ELF-1 (cell line): Measurements from ENCODE around the gene AVEN.
"Not testable (repeated sequence)": the region's sequence is repeated elsewhere in the genome, so short reads cannot be mapped to it uniquely, and the experiment has no call there.

ENCODE experiments used
- DNase-seq: peaks from one replicate; pipeline ENCODE4 v3.0.0-alpha.2; 2016; ENCODE audit warnings: low read depth, low spot score

The AVEN gene

DNA sequence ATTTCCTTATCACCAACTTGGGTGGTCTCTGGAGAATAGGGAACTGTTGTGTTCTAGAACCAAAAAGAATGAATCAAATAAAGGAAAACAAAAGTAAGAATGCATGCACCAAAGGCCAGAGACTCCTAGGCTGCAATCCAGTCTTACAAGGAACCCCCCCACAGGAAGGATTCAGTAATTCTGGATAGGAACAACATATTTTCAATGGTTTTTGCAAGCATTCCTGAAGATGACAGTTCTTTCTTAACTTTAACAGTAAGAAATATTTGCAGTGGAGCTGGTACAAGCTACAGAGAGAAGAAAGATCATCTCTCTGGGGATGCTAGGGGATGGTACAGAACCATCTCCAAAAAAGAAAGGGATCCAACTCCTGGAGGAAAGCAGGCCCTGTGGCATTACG, 186.9 kb downstream of the AVEN start:
- DNase-seq: no peak

GRCh38 chr15:33851079-33851478, 187.9 kb downstream of the AVEN start:
- DNase-seq: no peak

GRCh38 chr15:33848011-33848410, 191.0 kb downstream of the AVEN start:
- DNase-seq: no peak

DNA sequence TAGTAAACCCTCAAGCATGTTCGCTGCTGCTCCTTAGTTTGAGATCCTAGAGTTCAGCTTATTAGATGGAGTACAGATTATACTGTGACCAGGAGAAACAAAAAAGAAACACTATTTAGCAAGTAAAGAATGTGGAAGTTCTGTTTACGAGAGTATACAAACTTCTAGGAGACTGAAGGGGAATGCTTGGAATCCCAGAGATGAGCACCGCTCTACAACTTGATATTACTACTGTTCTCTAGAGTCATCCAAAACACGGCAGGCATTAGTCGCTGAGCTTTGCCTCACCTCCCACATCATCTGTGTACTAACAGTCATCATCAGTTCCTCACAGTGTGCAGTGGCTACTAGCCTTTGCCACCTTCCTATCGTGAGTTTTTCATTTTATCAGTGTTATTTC, 192.1 kb downstream of the AVEN start:
- peak; percentile 13 for DNase-seq

DNA sequence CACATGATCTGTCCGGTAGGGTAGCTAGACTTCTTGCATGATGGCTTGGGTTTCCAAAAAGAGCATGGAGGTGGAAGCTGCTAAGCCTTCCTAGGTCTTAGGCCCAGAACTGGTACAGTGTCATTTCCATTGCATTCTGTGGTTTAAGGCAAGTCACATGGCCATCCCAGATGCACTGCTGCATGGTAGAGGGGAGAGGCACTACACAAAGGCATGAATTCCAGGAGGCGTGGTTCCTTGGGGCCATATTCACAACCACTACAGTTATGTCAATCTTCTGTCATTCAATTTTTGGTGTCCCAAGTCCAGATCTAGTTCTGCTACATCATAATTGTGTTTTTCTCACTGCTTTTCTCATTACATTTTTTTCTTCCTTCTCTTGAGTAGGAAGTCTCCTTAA, 192.9 kb downstream of the AVEN start:
- DNase-seq: peak; percentile 53

- no peak for DNase-seq
Observed at GRCh38 chr15:33844597-33844996, 194.4 kb downstream of the AVEN start.

GRCh38 chr15:33844186-33844585, 194.8 kb downstream of the AVEN start:
- no peak for DNase-seq

- no peak for DNase-seq
Observed at GRCh38 chr15:33840615-33841014, 198.4 kb downstream of the AVEN start.

DNA sequence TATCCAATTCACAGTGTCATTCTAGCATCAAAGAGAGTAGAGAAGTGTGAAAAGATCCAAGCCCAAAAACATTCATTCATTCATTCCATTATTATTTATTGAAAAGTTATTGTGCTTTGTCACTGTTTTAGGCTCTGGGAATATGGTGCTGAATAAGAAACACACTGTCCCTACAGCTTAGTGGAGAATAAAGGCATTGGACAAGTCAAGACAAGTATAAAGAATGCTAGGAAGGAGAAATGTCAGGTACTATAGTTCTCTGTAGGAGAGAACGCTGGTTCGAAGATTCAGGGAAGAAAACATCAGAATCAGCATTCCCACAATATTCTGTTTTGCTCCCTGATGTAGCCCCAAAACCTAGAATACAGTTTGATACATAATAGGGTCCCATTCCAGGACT, 199.5 kb downstream of the AVEN start:
- DNase-seq: no peak

DNA sequence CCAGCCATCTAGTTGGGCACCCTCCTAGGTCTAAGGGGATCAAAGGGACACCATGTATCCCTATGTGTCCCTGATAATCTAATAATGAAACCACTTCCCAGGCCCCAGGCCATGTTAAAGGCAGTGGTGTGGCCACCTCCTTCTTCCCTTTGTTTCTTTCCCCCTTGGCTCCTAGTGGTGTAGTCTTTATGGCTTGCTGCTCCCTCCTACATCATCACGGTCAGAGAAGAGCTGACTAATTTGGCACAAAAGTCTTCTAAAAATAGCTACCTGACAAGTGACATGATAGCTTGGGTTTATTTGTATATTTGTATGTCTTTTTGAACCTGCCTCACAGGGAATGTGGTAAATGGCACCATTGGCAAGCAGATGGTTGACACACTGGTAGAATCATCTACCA, 201.7 kb downstream of the AVEN start:
- DNase-seq: no peak

DNA sequence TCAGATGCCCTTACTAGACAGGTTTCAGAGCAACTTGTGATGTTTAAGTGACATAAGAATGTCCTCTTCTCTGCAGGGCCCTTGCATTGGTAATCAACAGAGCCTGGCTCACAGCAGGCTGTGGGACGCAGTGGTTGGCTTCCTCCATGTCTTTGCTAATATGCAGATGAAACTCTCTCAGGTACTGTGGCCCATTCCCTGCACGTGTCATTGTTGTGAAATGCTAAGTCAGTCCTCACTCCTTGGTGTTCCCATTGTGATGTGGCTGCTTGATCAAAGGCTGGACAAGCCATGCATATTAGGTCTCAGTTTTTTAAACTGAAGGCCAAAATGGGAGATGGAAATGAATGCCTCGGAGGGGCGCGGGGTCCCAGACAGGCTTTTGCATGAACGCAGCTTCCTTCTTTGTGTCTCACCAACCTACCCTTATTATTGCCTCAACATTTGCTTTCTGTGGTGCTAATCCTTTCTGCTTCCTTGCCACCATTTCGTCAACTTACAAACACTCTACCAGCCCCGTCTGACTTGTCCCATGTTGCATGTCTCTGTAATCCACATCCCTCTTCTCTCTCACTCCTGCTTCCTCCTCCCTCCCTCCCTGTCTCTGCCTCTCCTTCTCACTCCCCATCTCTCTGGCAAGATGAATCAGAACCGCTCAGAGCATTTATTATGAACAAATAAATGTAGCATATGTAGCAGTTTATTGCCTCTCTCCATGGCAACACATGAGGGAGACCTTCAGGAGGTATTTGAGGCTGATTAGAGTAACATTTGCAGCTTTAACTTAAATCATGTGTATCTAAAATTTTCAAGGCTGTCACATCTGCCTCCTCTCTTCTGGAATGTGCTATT, 203.9 kb downstream of the AVEN start:
- peak; percentile 73 for DNase-seq

- no peak for DNase-seq
Observed at GRCh38 chr15:33831646-33832045, 207.4 kb downstream of the AVEN start.

DNA sequence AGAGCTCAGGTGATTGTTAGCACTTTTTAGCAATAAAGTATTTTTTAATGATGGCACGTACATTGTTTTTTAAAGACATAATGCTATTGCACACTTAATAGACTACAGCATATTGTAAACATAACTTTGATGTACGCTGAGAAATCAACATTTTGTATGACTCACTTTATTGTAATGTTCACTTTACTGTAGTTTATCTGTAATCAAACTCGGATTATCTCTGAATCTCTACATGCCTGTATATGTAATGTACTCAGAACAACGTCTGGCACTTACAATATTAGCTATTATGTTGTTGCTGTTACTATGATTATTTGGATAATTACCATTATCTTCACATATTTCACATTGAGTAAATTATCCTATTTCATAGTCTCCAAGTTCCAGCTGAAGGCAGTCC, 208.7 kb downstream of the AVEN start:
- DNase-seq: no peak

DNA sequence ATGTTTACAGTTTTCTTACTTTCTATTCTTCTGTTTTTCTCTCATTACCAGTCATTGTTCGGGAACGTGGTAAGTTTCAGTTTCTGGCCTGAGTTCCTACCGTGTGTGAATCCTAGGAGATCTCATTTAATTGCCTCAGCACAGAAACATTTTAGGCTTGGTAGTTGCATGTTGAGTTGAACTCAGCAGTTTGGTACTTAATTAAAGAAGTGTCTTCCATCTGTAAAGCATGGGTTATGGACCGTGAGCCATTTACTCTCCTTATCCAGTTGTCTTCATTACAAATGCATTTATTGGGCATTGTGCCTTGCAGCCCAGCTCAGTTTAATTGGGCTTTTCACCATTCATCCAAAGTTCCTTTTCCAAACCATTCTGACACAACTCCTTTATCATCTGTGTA, 212.8 kb downstream of the AVEN start:
- DNase-seq: no peak

DNA sequence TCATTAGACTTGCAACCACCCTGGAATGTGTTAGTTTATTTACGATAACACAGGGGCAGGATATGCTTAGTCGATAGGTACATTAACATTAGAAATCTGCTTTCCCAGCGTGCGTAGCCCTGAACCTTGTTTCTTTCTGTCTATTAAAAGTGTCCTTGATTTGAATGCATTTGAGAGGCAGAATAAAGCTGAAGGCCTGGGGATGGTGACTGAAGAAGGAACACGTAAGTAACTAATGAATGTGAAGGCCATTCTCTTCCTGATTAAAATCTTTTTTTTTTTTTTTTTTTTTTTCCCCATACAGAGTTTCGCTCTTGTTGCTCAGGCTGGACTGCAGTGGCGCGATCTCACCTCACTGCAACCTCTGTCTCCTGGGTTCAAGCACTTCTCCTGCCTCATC, 213.6 kb downstream of the AVEN start:
- DNase-seq: no peak

- no peak for DNase-seq
Observed at GRCh38 chr15:33823119-33823518, 215.9 kb downstream of the AVEN start.

GRCh38 chr15:33822479-33822878, 216.5 kb downstream of the AVEN start:
- DNase-seq: no peak

DNA sequence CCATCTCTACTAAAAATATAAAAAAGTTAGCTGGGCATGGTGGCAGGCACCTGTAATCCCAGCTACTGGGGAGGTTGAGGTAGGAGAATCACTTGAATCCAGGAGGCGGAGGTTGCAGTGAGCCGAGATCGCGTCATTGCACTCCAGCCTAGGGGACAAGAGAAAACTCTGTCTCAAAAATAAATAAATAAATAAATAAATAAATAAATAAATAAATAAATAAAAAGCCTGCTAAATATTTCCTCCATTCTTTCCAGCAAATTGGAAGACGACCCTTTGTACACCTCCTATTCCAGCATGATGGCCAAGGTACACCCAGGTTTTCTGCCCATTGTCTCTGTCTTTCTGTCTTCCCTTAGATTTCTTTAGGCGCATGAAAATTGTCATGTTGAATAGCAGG, 219.5 kb downstream of the AVEN start:
- not testable (repeated sequence) for DNase-seq
